DMS114 treated with DMSO at 0.1 percent for 48 hours (cell line): ENCODE data around the gene SLC35E3.
"Not testable (repeated sequence)": the region's sequence is repeated elsewhere in the genome, so short reads cannot be mapped to it uniquely, and the experiment has no call there.

Experiments used
- DNase-seq: peaks from one replicate; lab custom pipeline; 2025; ENCODE audit not compliant: unreplicated experiment; lab: John Stamatoyannopoulos, UW

Gene SLC35E3

GRCh38 chr12:68811573-68811972, 65.6 kb downstream of the SLC35E3 start:
- not testable (repeated sequence) for DNase-seq

DNA sequence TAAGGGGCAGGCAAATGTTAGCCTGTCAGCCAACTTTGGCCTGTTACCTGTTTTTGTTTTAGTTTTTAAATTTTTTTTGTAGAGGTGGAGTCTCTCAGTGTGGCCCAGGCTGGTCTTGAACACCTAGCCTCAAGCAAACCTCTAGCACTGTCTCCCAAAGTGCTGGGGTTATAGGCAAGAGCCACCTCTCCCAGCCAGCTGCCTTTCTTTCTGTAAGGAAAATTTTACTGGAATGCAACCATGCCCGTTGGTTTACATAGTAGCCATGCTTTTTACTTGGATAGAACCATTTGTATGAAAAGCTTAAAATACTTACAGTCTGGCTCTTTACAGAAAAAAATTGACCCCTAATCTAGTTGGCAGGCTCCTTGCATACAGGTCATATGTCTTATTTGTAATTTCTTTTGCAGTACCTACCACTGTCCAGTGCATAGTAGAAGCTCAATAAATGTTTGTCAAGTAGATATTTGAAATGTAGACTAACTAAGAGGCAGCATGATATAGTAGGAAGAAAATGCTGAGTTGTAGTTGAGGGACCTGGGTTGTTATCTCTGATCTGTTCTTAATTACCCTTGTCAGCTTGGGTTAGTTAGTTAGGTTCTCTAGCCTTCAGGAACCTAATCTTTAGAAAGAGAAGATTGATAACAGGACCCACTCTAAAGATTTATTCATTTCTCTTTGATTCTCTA, 66.7 kb downstream of the SLC35E3 start:
- no peak for DNase-seq

DNA sequence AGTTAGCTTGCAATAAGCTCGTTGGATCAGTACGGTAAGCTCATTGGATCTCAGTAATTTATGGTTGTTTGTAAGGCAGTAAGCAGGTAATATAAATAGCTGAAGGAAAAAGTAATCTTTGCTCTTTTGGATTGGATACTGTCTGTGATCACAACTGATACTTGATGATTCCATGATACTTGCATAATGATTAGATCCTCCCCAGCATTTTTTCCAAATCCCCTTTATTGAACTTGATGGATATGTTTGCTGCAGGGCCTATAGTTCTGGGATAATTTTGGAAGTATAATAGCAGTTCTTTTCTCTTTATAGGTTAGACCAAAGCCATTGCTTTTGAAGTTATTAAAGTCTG, 67.2 kb downstream of the SLC35E3 start:
- no peak for DNase-seq

- no peak for DNase-seq
These were observed 68.7 kb downstream of the SLC35E3 start for GRCh38 chr12:68814490-68815231.

DNA sequence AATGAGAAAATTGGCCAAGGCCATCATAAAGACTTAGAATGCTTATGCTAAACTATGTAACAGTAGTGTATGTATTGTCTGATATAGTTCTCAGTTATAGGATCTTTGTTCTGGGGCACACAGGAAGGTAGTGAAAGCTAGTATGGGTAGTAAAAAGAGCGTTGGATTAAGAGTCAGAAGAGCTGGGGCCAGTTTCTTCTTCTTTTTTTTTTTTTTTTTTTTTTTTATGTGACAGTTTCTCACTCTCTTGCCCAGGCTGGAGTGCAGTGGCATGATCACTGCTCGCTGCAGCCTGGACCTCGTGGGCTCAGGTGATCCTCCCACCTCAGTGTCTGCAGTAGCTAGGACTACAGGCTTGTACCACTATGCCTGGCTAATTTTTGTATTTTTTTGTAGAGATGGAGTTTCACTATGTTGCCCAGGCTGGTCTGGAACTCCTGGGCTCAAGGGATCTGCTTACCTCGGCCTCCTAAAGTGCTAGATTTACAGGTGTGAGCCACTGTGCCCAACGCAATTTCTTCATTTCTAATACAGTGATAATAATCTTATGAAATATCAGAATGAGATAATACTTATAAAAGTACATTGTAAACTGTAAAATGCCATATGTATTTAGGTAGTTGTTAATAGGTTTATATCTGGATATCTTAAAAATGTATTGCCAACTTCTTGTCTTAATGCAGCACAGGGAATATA, 69.4 kb downstream of the SLC35E3 start:
- no peak for DNase-seq

DNA sequence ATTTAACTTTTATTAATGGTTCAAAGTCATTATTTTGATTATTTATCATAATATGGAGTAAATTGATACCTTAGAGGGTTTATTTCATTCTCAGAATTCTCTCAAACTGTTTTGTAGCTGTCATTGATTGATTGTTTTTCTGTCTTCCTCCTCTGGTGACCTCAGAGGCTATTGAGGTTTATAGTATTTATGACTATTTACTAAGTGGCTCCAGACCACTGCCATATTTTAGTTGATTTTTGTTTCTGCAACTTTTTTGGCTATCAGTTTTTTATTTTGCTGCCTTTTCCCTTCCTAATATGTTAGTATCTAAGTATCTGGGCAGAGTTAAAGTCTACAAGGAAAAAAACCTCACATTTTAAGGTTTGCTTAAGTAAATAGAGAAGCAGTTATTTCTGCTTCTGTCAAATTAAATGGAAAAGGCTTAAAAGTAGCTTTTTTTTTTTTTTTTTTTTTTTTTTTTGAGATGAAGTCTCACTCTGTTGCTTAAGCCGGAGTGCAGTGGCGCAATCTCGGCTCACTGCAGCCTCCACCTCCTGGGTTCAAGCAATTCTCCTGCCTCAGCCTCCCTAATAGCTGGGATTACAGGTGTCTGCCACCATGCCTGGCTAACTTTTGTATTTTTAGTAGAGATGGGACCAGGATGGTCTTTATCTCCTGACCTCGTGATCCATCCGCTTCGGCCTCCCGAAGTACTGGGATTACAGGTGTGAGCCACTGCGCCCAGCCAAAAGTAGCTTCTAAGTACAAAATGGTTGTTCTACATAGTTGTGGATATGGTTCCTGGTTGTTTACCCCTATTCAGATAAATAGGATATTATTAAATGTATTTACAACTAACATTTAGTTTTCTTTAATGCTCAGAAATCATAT, 70.2 kb downstream of the SLC35E3 start:
- no peak for DNase-seq

DNA sequence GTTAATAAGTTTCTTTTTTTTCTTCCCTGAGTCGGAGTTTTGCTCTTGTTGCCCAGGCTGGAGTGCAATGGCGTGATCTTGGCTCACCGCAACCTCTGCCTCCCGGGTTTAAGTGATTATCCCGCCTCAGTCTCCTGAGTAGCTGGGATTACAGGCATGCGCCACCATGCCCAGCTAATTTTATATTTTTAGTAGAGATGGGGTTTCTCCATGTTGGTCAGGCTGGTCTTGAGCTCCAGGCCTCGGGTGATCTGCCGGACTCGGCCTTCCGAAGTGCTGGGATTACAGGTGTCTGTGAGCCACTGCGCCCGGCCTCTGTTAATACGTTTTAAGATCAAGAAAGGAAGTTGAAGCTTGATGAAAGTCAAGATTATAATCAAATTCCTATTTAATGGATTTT, 73.5 kb downstream of the SLC35E3 start:
- not testable (repeated sequence) for DNase-seq

DNA sequence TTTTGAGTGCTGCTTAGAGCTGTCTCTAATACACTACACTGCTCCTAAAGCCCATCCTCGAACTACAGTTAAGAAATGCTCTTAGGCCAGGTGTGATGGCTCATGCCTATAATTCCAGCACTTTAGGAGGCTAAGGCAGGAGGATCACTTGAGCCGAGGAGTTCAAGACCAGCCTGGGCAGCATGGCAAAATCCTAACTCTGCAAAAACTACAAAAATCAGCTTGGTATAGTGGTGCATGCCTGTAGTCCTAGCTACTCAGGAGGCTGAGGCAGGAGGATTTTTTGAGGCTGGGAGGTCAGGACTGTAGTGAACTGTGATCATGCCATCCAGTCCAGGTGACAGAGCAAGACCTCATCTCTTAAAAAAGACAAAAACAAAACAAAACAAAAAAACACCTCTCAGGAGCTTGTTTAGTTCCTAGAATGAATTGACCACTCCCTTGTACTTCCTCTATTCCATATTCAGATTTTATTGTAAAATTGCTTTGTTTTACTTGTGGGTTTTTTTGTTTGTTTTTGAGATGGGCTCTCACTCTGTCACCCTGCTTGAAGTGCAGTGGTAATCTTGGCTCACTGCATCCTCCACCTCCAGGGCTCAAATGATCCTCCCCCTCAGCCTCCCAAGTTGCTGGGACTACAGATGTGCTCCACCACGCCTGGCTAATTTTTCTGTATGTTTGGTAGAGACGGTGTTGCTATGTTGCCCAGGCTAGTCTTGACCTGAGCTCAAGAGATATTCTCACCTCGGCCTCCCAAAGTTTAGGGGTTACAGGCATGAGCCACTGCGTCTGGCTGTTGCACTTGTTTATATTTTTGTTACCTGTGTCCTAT, 75.6 kb downstream of the SLC35E3 start:
- DNase-seq, result no peak

DNA sequence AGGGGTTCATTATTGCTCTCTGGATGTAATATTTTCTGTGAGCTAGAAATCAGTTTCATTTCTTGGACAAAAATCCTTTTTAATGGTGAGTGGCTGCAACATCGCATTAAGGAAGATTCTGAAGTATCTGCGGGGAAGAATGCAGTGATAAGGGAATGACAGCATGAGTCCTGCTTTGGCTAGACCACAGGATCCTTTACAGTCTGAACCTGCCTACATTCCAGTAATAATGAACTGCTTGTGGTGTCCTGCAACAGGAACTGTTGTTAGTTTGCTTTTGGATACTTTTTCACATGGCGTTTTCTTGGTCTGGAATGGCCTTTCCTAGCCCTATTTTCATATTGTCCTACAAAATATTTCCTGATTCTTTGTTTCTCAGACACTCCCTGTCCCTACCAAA, 77.7 kb downstream of the SLC35E3 start:
- no peak for DNase-seq

- no peak for DNase-seq
These were observed 78.2 kb downstream of the SLC35E3 start for GRCh38 chr12:68824131-68824530.

DNA sequence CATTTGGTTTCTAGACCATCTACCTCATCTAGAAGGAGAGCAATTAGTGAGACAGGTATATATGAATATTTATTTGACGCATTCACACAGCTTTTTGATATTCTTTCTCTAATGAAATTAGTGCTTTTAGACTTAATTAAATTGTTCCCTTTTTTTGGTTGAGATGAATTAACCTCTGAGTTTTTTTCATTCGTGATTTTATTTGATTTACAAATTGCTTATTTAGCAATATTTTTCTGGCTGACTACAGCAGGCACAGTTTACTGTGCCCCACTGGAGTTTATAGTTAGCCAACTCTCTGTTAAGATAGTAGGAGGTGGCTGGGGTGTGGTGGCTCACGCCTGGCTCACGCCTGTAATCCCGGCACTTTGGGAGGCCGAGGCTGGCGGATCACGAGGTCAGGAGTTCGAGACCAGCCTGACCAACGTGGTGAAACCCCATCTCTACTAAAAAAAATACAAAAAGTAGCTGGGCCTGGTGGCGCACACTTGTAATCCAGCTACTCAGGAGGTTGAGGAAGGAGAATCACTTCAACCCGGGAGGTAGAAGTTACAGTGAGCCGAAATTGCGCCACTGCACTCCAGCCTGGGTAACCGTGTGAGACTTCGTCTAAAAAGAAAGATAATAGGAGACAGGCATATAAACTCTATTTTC, 78.7 kb downstream of the SLC35E3 start:
- no peak for DNase-seq

DNA sequence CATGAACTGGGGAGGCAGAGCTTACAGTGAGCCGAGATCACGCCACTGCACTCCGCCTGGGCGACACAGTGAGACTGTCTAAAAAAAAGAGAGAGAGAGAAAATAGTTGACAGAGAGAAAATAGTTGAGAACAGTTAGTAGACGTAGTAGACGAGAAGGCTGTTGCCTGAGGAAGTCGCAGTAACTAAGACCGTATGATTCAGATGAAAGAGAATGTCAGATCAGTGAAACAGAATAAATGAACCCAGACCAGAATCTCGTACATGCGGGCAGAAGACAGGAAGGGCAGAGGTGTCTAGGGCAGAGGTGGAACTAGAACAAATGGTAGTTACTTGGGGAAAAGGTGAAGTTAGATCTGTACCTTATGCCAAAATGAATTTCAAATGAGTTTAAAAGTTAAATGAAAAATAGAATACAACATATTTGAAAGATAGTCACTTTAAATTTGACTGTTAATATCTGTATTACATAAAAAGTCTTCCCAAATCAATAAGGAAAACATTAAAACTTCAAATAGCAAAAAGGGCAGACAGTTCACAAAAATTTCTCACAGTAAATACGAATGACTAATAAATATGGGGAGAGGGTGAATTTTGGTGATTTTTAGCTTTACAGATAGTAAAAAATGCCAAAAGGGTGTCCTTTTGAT, 79.7 kb downstream of the SLC35E3 start:
- no peak for DNase-seq

DNA sequence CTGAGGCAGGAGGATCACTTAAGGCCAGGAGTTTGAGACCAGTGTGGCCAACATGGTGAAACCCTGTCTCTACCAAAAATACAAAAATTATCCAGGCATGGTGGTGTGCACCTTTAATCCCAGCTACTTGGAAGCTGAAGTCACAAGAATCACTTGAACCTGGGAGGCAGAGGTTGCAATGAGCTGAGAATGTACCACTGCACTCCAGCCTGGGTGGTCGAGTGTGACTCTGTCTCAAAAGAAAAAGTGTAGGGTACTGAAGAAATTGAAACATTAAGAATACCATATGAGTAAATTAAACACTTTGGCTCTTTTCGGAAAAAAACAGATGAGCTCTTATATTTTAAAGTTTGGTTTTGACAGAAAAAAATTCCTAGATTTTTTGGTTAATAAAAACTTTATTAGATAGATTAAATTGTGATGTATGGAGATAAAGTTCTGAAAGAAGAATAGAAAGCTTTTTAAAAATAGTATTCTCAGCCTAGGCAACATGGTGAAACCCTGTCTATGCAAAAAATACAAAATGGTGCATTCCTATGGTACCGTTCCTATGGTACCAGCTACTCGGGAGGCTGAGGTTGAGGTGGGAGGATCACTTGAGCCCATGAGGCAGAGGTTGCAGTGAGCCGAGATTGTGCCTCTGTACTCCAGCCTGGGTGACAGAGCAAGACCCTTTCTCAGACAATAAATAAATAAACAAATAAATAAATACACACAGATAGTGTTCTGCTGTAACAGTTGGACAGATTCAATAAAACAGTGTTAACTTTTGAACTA, 82.1 kb downstream of the SLC35E3 start:
- no peak for DNase-seq

- no peak for DNase-seq
These were observed 82.7 kb downstream of the SLC35E3 start for GRCh38 chr12:68828672-68829068.
